Ishikawa (cell line): Measurements from ENCODE around the gene NMB.

Experiments used
- CEBPB ChIP-seq: IDR thresholded peaks from 2 replicates; pipeline ENCODE4 v1.6.1; 2012
- EGR1 ChIP-seq: IDR thresholded peaks from 2 replicates; pipeline ENCODE4 v1.6.1; 2012
- EP300 ChIP-seq: IDR thresholded peaks from 2 replicates; pipeline ENCODE4 v1.6.1; 2012; ENCODE audit warnings: borderline replicate concordance
- FOXM1 ChIP-seq: IDR thresholded peaks from 2 replicates; pipeline ENCODE4 v1.6.1; 2012; ENCODE audit warnings: low read depth, borderline replicate concordance
- MAX ChIP-seq: IDR thresholded peaks from 2 replicates; pipeline ENCODE4 v1.6.1; 2012
- TAF1 ChIP-seq: IDR thresholded peaks from 2 replicates; pipeline ENCODE4 v1.6.1; 2012; ENCODE audit warnings: low read depth, mild to moderate bottlenecking
- TEAD4 ChIP-seq: IDR thresholded peaks from 2 replicates; pipeline ENCODE4 v1.6.1; 2012

- no peak for TF ChIP-seq TEAD4
- no peak for TF ChIP-seq CEBPB
- TF ChIP-seq TAF1: no peak
- TF ChIP-seq FOXM1: no peak
- no peak for TF ChIP-seq EGR1
- TF ChIP-seq EP300: no peak
- TF ChIP-seq MAX: no peak
Observed at GRCh38 chr15:84658788-84659411, 901 bp upstream of the NMB start.
